H1 (cell line): ENCODE results near the gene TMEM51. TPM values are rescaled to one million over a fixed set of nuclear protein-coding genes. Genes with fewer than 3 reads are reported as not detected.

Experiments
- CTCF ChIA-PET: fragments of 300-600 bp; sonication (Branson Sonifier 250); formaldehyde crosslinking; loops from one replicate; lab custom pipeline; 2021; ENCODE audit not compliant: partially characterized antibody; lab: Charles Lee
- POLR2A ChIA-PET: fragments of 300-600 bp; sonication (Branson Sonifier 250); formaldehyde crosslinking; loops from one replicate; lab custom pipeline; 2021; ENCODE audit warnings: inconsistent platforms; ENCODE audit not compliant: partially characterized antibody; lab: Charles Lee
- DNase-seq, 2 experiments: peaks; one replicate each; pipeline versions ENCODE4 v3.0.0 to v3.0.0-alpha.2; 2010 to 2022; ENCODE audit warnings: low spot score in 2 of 2, low read depth in 1 of 2, mixed read lengths in 1 of 2
- FAIRE-seq: peaks from 2 replicates; lab custom pipeline; 2011; peaks lifted over from hg19 to GRCh38; lab: Jason Lieb, UNC
- H2AFZ ChIP-seq: 2 replicates; pipeline ENCODE4 v1.8.1; 2012; ENCODE audit warnings: low read length, inconsistent platforms
- H2AK5ac ChIP-seq: 2 replicates; pipeline ENCODE4 v1.6.1; 2013; ENCODE audit warnings: low read depth, low read length
- H2BK120ac ChIP-seq: replicated peaks from 2 replicates; pipeline ENCODE3; 2013; ENCODE audit warnings: low read depth, low read length, inconsistent platforms
- H2BK12ac ChIP-seq: 2 replicates; pipeline ENCODE4 v1.6.1; 2013; ENCODE audit warnings: low read depth, low read length
- H2BK15ac ChIP-seq: 2 replicates; pipeline ENCODE4 v1.6.1; 2013; ENCODE audit warnings: low read length
- H2BK20ac ChIP-seq: 2 replicates; pipeline ENCODE4 v1.6.1; 2013; ENCODE audit warnings: low read length
- H2BK5ac ChIP-seq: 2 replicates; pipeline ENCODE4 v1.6.1; 2013; ENCODE audit warnings: low read depth, low read length
- H3K14ac ChIP-seq: 2 replicates; pipeline ENCODE4 v1.6.1; 2013; ENCODE audit warnings: inconsistent platforms; ENCODE audit not compliant: insufficient read length
- H3K18ac ChIP-seq: 2 replicates; pipeline ENCODE4 v1.6.1; 2013; ENCODE audit warnings: low read length; ENCODE audit errors: extremely low read depth
- H3K23ac ChIP-seq: 2 replicates; pipeline ENCODE4 v1.6.1; 2013; ENCODE audit warnings: inconsistent platforms; ENCODE audit not compliant: insufficient read length
- H3K23me2 ChIP-seq: 2 replicates; pipeline ENCODE4 v1.6.1; 2013; ENCODE audit warnings: low read depth, low read length
- H3K27ac ChIP-seq: 2 replicates; pipeline ENCODE4 v1.6.1; 2011; ENCODE audit warnings: low read depth, low read length, inconsistent platforms
- H3K27me3 ChIP-seq, 4 experiments: replicated peaks in 1 of 4; 1 replicate in 1 of 4; 2 replicates in 3 of 4; pipeline versions ENCODE4 v1.6.1 to v1.8.1; 2011 to 2013; ENCODE audit warnings: low read length in 3 of 4, mild to moderate bottlenecking in 3 of 4, inconsistent platforms in 2 of 4, mixed read lengths in 2 of 4, moderate library complexity in 1 of 4; ENCODE audit not compliant: control insufficient read depth in 3 of 4, insufficient read depth in 3 of 4; ENCODE audit errors: extremely low read depth in 1 of 4
- H3K36me3 ChIP-seq, 4 experiments: 2 replicates each; pipeline versions ENCODE4 v1.6.1 to v1.8.1; 2011 to 2013; ENCODE audit warnings: mild to moderate bottlenecking in 4 of 4, low read length in 3 of 4, moderate library complexity in 2 of 4, control low read depth in 1 of 4, inconsistent platforms in 1 of 4; ENCODE audit not compliant: insufficient read depth in 4 of 4, control insufficient read depth in 2 of 4
- H3K4ac ChIP-seq: replicated peaks from 2 replicates; pipeline ENCODE3; 2013; ENCODE audit warnings: low read length, low read depth, mixed read lengths, inconsistent platforms; ENCODE audit not compliant: insufficient read length
- H3K4me1 ChIP-seq, 4 experiments: replicated peaks in 1 of 4; 1 replicate in 1 of 4; 2 replicates in 3 of 4; pipeline versions ENCODE4 v1.6.1 to v1.8.1; 2011 to 2013; ENCODE audit warnings: low read length in 3 of 4, inconsistent platforms in 2 of 4, mixed read lengths in 1 of 4; ENCODE audit not compliant: insufficient read depth in 4 of 4, control insufficient read depth in 3 of 4
- H3K4me2 ChIP-seq, 2 experiments: 2 replicates each; pipeline versions ENCODE4 v1.6.1 to v1.8.1; 2011 to 2013; ENCODE audit warnings: low read depth in 2 of 2, low read length in 2 of 2, control low read depth in 1 of 2, inconsistent platforms in 1 of 2, mild to moderate bottlenecking in 1 of 2; ENCODE audit not compliant: insufficient read depth in 1 of 2
- H3K4me3 ChIP-seq, 4 experiments: fragments of 200-600, 300-600 bp in 1 of 4; sonication (generic), shearing (Covaris generic), sonication (Bioruptor Twin) in 1 of 4; 2 replicates each; pipeline versions ENCODE4 v1.5.1 to v1.8.1; 2011 to 2016; ENCODE audit warnings: low read length in 4 of 4, low read depth in 3 of 4, control low read depth in 2 of 4, inconsistent platforms in 2 of 4, mild to moderate bottlenecking in 2 of 4, mixed read lengths in 1 of 4, moderate library complexity in 1 of 4; ENCODE audit not compliant: insufficient read depth in 2 of 4; ENCODE audit errors: extremely low read depth in 1 of 4
- H3K56ac ChIP-seq: replicated peaks from 2 replicates; pipeline ENCODE3; 2013; ENCODE audit warnings: low read depth, mild to moderate bottlenecking, mixed read lengths, low read length, inconsistent platforms; ENCODE audit not compliant: insufficient read length
- H3K79me1 ChIP-seq: 2 replicates; pipeline ENCODE4 v1.6.1; 2013; ENCODE audit warnings: low read depth, low read length, control low read depth
- H3K79me2 ChIP-seq, 2 experiments: 2 replicates each; pipeline versions ENCODE4 v1.6.1 to v1.8.1; 2012 to 2013; ENCODE audit warnings: low read length in 2 of 2, mild to moderate bottlenecking in 2 of 2, inconsistent platforms in 1 of 2; ENCODE audit not compliant: insufficient read depth in 2 of 2, control insufficient read depth in 1 of 2
- H3K9ac ChIP-seq, 4 experiments: replicated peaks in 1 of 4; 1 replicate in 1 of 4; 2 replicates in 3 of 4; pipeline versions ENCODE4 v1.6.1 to v1.8.1; 2011 to 2013; ENCODE audit warnings: low read depth in 3 of 4, low read length in 3 of 4, control low read depth in 2 of 4, mild to moderate bottlenecking in 2 of 4, moderate library complexity in 2 of 4, inconsistent platforms in 1 of 4; ENCODE audit errors: extremely low read depth in 1 of 4
- H3K9me3 ChIP-seq, 2 experiments: 2 replicates each; pipeline versions ENCODE4 v1.6.1 to v1.8.1; 2012 to 2013; ENCODE audit warnings: mild to moderate bottlenecking in 2 of 2, moderate library complexity in 2 of 2, control low read depth in 1 of 2, inconsistent platforms in 1 of 2, low read depth in 1 of 2, low read length in 1 of 2, mixed read lengths in 1 of 2; ENCODE audit not compliant: insufficient read depth in 2 of 2
- H4K20me1 ChIP-seq, 2 experiments: replicated peaks in 1 of 2; 2 replicates each; pipeline versions ENCODE3 to v1.8.1; 2011 to 2013; ENCODE audit warnings: inconsistent platforms in 2 of 2, low read length in 2 of 2, mild to moderate bottlenecking in 1 of 2; ENCODE audit not compliant: insufficient read depth in 2 of 2, control insufficient read depth in 1 of 2
- H4K5ac ChIP-seq: 2 replicates; pipeline ENCODE4 v1.6.1; 2013; ENCODE audit warnings: low read length, low read depth, mixed read lengths, inconsistent platforms; ENCODE audit not compliant: insufficient read length
- H4K8ac ChIP-seq: 2 replicates; pipeline ENCODE4 v1.8.0; 2013; ENCODE audit warnings: mild to moderate bottlenecking, moderate library complexity, low read length, inconsistent platforms; ENCODE audit not compliant: insufficient read depth; ENCODE audit errors: extremely low read depth
- H4K91ac ChIP-seq: replicated peaks from 2 replicates; pipeline ENCODE3; 2013; ENCODE audit warnings: low read length, mixed read lengths, inconsistent platforms; ENCODE audit not compliant: insufficient read length
- CTCF ChIP-seq, 3 experiments: IDR thresholded peaks; 1 replicate in 2 of 3; 2 replicates in 1 of 3; pipeline versions ENCODE4 v1.5.1 to v1.6.1; 2011; ENCODE audit warnings: low read length in 3 of 3, mild to moderate bottlenecking in 3 of 3, inconsistent platforms in 2 of 3, low read depth in 1 of 3, moderate library complexity in 1 of 3; ENCODE audit not compliant: insufficient read depth in 1 of 3; ENCODE audit errors: control extremely low read depth in 1 of 3
- TCF12 ChIP-seq: IDR thresholded peaks from 2 replicates; pipeline ENCODE4 v1.6.1; 2011; ENCODE audit warnings: low read depth, mild to moderate bottlenecking, low read length
- WGBS, 2 experiments: shearing (Covaris generic) in 1 of 2; methylation state at CpG; one replicate each; pipeline versions ENCODE4 v1.1.6 to v1.1.7; 2013 to 2015; ENCODE audit warnings: low lambda C conversion rate in 2 of 2, mixed read lengths in 2 of 2, inconsistent platforms in 1 of 2, low coverage in 1 of 2, missing lambda C conversion rate in 1 of 2; ENCODE audit not compliant: insufficient replicate concordance in 2 of 2, insufficient coverage in 1 of 2, insufficient read length in 1 of 2; ENCODE audit errors: extremely low coverage in 1 of 2, missing lambda C conversion rate in 1 of 2; 5-methylcytosine and 5-hydroxymethylcytosine counted together
- polyA plus RNA-seq, 7 experiments: library from polyadenylated mRNA; depleted of rRNA in 3 of 7; stranded (reverse) in 5 of 7; unstranded in 2 of 7; fragments of >200 nt in 5 of 7; fragments of 200-250 nt in 2 of 7; gene quantifications; 1 replicate in 5 of 7; 2 replicates in 1 of 7; 4 replicates in 1 of 7; pipeline versions ENCODE4 v1.2.1 to v1.2.3, GENCODE V29; 2011 to 2013; ENCODE audit warnings: missing spikeins in 2 of 7, mixed read lengths in 2 of 7
- total RNA-seq: library from RNA; stranded (reverse); fragmentation: NEBNext Ultra II Directional; extraction: Animal tissue kit (Norgen Biotek cat#: 25700); gene quantifications from 2 replicates; pipeline ENCODE4 v1.2.1, GENCODE V29; 2021

Gene TMEM51
- total and polyA plus RNA-seq, 2 of the 8 experiments (the other 6 are each of a cell fraction or from before 2014, with no cell fraction given) = 9.9 to 10.7 TPM

- Histone ChIP-seq H3K4ac (no peak overlapping the region), H3K4me1 (peaks cover 0 to 4% (median 2%) of the 10 kb centered on the region in 4 experiments; a peak in 3 of 7 replicates), H2BK120ac (no peak overlapping the region), H2BK20ac (no peak overlapping the region), H3K27ac (no peak overlapping the region), H3K27me3 (no peaks in the 10 kb centered on the region), H3K4me3 (no peak overlapping the region), H3K79me1 (no peaks in the 10 kb centered on the region), H2AK5ac (no peak overlapping the region), H3K9ac (no peak overlapping the region), H4K20me1 (no peaks in the 10 kb centered on the region), H3K18ac (no peak overlapping the region), H4K5ac (no peak overlapping the region), H3K36me3 (no peaks in the 10 kb centered on the region), H3K23ac (no peak overlapping the region), H3K4me2 (no peak overlapping the region), H3K23me2 (no peaks in the 10 kb centered on the region), H4K8ac (no peak overlapping the region), H2BK15ac (no peak overlapping the region), H4K91ac (no peak overlapping the region), H3K79me2 (no peaks in the 10 kb centered on the region), H2AFZ (no peak overlapping the region), H3K9me3 (no peaks in the 10 kb centered on the region), H2BK5ac (no peak overlapping the region), H3K56ac (no peak overlapping the region), H3K14ac (no peak overlapping the region), H2BK12ac (no peak overlapping the region)
- DNase-seq (peak in 1 of 2 experiments; percentile 20), FAIRE-seq (no peak)
- WGBS, 2 experiments = 89% methylated on average over 13 of the region's 13 CpGs; no CpG with 5 or more reads in 1 of the 2 experiments
- POLR2A ChIA-PET = no interaction called here
- CTCF ChIA-PET = interaction anchor here (1.1 to 4.7 kb wide), 2 partner anchors 13 to 102 kb away, joined by 3 to 45 read pairs; no protein-coding TSS in a partner anchor
- TF ChIP-seq CTCF (IDR thresholded peaks at IDR 0.05; ENCODE audit: control extremely low read depth in 1 of 3, insufficient read depth in 1 of 3, low read depth in 1 of 3, low read length in 3 of 3) (0 out of 4 replicates have a peak, but pooled peaks of 1 of the 3 experiments have one; percentile 3), TCF12 (no peak)
Observed at GRCh38 chr1:15258833-15259621, 105.5 kb downstream of the TMEM51 start.
